Measurements from ENCODE around the gene NBEAL1.

Gene NBEAL1

DNA sequence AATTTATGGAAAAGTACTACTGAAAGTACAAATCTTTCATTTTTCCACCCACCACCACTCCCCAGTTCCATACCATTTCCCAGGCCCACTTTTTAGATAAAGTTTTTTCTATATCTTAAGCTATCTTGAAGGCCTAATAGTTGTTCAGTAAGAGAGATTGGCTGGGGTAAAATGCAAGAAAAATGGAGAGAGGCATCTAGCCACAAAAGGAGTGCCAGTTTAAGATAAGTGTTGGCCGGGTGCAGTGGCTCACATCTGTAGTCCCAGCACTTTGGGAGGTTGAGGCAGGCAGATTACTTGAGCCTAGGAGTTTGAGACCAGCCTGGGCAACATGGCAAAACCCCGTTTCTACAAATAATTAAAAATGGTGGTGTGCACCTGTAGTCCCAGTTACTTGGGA is 28.6 kb downstream of the NBEAL1 start:
- TF ChIP-seq POLR2AphosphoS5 (IDR thresholded peaks at IDR 0.05; ENCODE audit: low read depth, low read length) (no peak), FOXP2 (optimal IDR thresholded peaks at IDR 0.05; ENCODE audit: borderline replicate concordance, extremely low read depth, extremely low read length, insufficient read depth) (no peak), SIN3A (IDR thresholded peaks at IDR 0.05; ENCODE audit: borderline replicate concordance, insufficient read depth, low read length) (no peak), TAF1 (IDR thresholded peaks at IDR 0.05; ENCODE audit: borderline replicate concordance, insufficient read depth, low read length) (no peak), REST (IDR thresholded peaks at IDR 0.05; ENCODE audit: insufficient read depth in 1 of 2, low read depth in 2 of 2, low read length in 2 of 2) (no peak)

DNA sequence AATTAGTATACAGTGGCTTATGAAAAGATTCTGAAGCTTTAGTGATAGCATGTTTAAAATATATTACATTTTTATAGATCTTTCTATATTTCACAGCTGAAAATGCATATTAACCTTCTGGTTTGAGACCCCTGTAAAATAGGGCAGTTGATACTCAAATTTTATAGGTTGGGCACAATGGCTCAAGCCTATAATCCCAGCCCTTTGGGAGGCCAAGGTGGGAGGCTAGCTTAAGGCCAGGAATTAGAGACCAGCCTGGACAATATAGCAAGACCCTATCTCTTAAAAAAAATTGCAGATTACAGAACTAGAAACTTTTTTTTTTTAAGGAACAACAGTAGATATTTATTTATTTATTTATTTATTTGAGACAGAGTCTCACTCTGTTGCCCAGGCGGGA is 31.2 kb downstream of the NBEAL1 start:
- TF ChIP-seq POLR2AphosphoS5 (IDR thresholded peaks at IDR 0.05; ENCODE audit: low read depth, low read length) = no peak
- TF ChIP-seq TAF1 (IDR thresholded peaks at IDR 0.05; ENCODE audit: borderline replicate concordance, insufficient read depth, low read length) = no peak
- no peak for TF ChIP-seq REST (IDR thresholded peaks at IDR 0.05; ENCODE audit: insufficient read depth in 1 of 2, low read depth in 2 of 2, low read length in 2 of 2)
- TF ChIP-seq SIN3A (IDR thresholded peaks at IDR 0.05; ENCODE audit: borderline replicate concordance, insufficient read depth, low read length) = no peak
- no peak for TF ChIP-seq FOXP2 (optimal IDR thresholded peaks at IDR 0.05; ENCODE audit: borderline replicate concordance, extremely low read depth, extremely low read length, insufficient read depth)

DNA sequence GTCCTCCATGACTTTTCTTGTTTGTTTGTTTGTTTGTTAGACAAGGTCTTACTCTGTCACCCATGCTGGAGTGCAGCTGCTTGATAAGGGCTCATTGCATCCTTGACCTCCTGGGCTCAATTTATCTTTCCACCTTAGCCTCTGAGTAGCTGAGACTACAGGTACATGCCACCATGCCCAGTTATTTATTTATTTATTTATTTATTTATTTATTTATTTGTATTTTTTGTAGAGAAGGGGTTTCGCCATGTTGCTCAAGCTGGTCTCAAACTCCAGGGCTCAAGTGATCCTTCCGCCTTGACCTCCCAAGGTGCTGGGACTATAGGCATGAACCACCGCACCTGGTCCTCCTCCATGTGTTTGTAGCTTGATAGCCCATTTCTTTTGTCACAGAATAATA is 37.9 kb downstream of the NBEAL1 start:
- no peak for TF ChIP-seq SIN3A (IDR thresholded peaks at IDR 0.05; ENCODE audit: borderline replicate concordance, insufficient read depth, low read length)
- TF ChIP-seq FOXP2 (optimal IDR thresholded peaks at IDR 0.05; ENCODE audit: borderline replicate concordance, extremely low read depth, extremely low read length, insufficient read depth) = no peak
- TF ChIP-seq TAF1 (IDR thresholded peaks at IDR 0.05; ENCODE audit: borderline replicate concordance, insufficient read depth, low read length) = no peak
- TF ChIP-seq POLR2AphosphoS5 (IDR thresholded peaks at IDR 0.05; ENCODE audit: low read depth, low read length) = no peak
- TF ChIP-seq REST (IDR thresholded peaks at IDR 0.05; ENCODE audit: insufficient read depth in 1 of 2, low read depth in 2 of 2, low read length in 2 of 2) = no peak

DNA sequence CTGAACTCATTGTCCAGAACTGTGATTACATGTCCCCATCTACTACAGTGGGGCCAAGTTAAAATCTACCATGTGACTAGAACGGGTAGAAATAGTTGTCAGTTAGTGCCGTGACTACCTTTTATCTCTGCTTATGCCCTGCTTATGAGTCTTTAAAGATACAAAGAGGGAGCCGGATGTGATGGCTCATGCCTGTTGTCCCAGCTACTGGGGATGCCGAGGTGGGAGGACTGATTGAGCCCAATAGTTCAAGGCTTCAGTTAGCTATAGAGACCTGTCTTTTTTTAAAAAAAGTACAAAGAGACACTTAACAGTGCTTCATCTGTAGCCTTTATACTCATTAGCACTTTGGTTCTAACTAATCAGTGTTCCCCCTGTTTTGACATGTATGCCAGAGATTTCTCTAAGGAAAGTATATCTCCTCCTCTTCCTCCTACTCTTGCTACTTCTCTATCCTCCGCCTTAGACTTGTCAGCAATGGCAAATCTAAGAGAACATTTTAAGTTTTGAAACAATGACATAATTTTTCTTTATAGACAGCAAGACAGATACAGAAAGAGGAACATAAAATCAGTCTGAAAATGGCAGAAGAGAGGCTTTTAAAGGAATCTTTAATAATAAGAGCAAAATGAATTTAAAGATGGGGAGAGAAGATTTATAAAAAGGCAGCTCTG is 45.0 kb downstream of the NBEAL1 start:
- TF ChIP-seq FOXP2 (optimal IDR thresholded peaks at IDR 0.05; ENCODE audit: borderline replicate concordance, extremely low read depth, extremely low read length, insufficient read depth) (no peak), REST (IDR thresholded peaks at IDR 0.05; ENCODE audit: insufficient read depth in 1 of 2, low read depth in 2 of 2, low read length in 2 of 2) (no peak), SIN3A (IDR thresholded peaks at IDR 0.05; ENCODE audit: borderline replicate concordance, insufficient read depth, low read length) (no peak), POLR2AphosphoS5 (IDR thresholded peaks at IDR 0.05; ENCODE audit: low read depth, low read length) (no peak), TAF1 (IDR thresholded peaks at IDR 0.05; ENCODE audit: borderline replicate concordance, insufficient read depth, low read length) (no peak)
